HUES48 (cell line): Measurements from ENCODE around the gene IGFBP6.

ENCODE experiments used
- H3K27ac ChIP-seq: one replicate; pipeline ENCODE4 v1.7.0; 2013; ENCODE audit warnings: low read depth, low read length, inconsistent platforms
- H3K27me3 ChIP-seq: 2 replicates; pipeline ENCODE4 v1.6.1; 2013; ENCODE audit warnings: mild to moderate bottlenecking, low read length; ENCODE audit not compliant: control insufficient read depth, insufficient read depth
- H3K36me3 ChIP-seq: 2 replicates; pipeline ENCODE4 v1.6.1; 2013; ENCODE audit warnings: low read length; ENCODE audit not compliant: control insufficient read depth, insufficient read depth
- H3K4me1 ChIP-seq: 2 replicates; pipeline ENCODE4 v1.6.1; 2013; ENCODE audit warnings: mild to moderate bottlenecking, low read length; ENCODE audit not compliant: control insufficient read depth, insufficient read depth
- H3K4me3 ChIP-seq: 2 replicates; pipeline ENCODE4 v1.5.1; 2013; ENCODE audit warnings: mild to moderate bottlenecking, low read depth, low read length
- H3K9ac ChIP-seq: 2 replicates; pipeline ENCODE4 v1.6.1; 2013; ENCODE audit warnings: mild to moderate bottlenecking, low read depth, low read length, moderate library complexity
- H3K9me3 ChIP-seq: 2 replicates; pipeline ENCODE4 v1.6.1; 2013; ENCODE audit warnings: low read length; ENCODE audit not compliant: control insufficient read depth, insufficient read depth

IGFBP6 gene

GRCh38 chr12:53097564-53098353 lies at the start of gene IGFBP6:
TSS of gene IGFBP6 (plus strand) at chr12:53097667. CDS start at chr12:53097718, 51 bp downstream.
- H3K9ac ChIP-seq = no peak within 1 kb of the TSS
- peaks cover 37% of the 10 kb centered on the region for H3K27me3 ChIP-seq

GRCh38 chr12:53048033-53048779 lies 49.3 kb upstream of the IGFBP6 start:
- peaks cover 61% of the 10 kb centered on the region for H3K4me1 ChIP-seq
- no peaks in the 10 kb centered on the region for H3K9me3 ChIP-seq
- H3K9ac ChIP-seq = no peak overlapping the region
- peak overlapping the region; percentile 84 for H3K27ac ChIP-seq
- peaks cover 3% of the 10 kb centered on the region; the same call in 1 of the 2 replicates for H3K36me3 ChIP-seq
- peak overlapping the region; percentile 53; the same call in 1 of the 2 replicates for H3K4me3 ChIP-seq
- H3K27me3 ChIP-seq = peaks cover 34% of the 10 kb centered on the region

More at GRCh38 chr12:53097564-53098353, at the start of gene IGFBP6:
- Histone ChIP-seq H3K9me3 (no peaks in the 10 kb centered on the region), H3K27ac (no peak within 1 kb of the TSS), H3K4me3 (peak within 1 kb of the TSS; percentile 83), H3K4me1 (peaks cover 20% of the 10 kb centered on the region), H3K36me3 (no peaks in the 10 kb centered on the region)

GRCh38 chr12:53048780-53049401 lies 48.6 kb upstream of the IGFBP6 start:
- Histone ChIP-seq H3K27ac (peak overlapping the region; percentile 84), H3K9ac (no peak overlapping the region), H3K9me3 (no peaks in the 10 kb centered on the region), H3K36me3 (peaks cover 3% of the 10 kb centered on the region; the same call in 1 of the 2 replicates), H3K27me3 (peaks cover 33% of the 10 kb centered on the region), H3K4me1 (peaks cover 64% of the 10 kb centered on the region), H3K4me3 (peak overlapping the region; percentile 53; the same call in 1 of the 2 replicates)

GRCh38 chr12:53049571-53050318 lies 47.7 kb upstream of the IGFBP6 start, which contains the start of gene TNS2:
TSS of gene TNS2 (plus strand) at chr12:53050065. CDS start at chr12:53050186, 121 bp downstream.
- H3K27ac ChIP-seq = peak within 1 kb of the TSS; percentile 84
- H3K4me3 ChIP-seq = peak within 1 kb of the TSS; percentile 38
- peaks cover 57% of the 10 kb centered on the region for H3K4me1 ChIP-seq
- H3K9me3 ChIP-seq = no peaks in the 10 kb centered on the region
- H3K9ac ChIP-seq = no peak within 1 kb of the TSS
- peaks cover 25% of the 10 kb centered on the region for H3K27me3 ChIP-seq
- peaks cover 3% of the 10 kb centered on the region; the same call in 1 of the 2 replicates for H3K36me3 ChIP-seq

- Histone ChIP-seq H3K9ac (no peak overlapping the region), H3K4me1 (peaks cover 51% of the 10 kb centered on the region), H3K27ac (peak overlapping the region; percentile 84), H3K27me3 (peaks cover 17% of the 10 kb centered on the region), H3K9me3 (no peaks in the 10 kb centered on the region), H3K4me3 (peak overlapping the region; percentile 38; the same call in 1 of the 2 replicates), H3K36me3 (peaks cover 3% of the 10 kb centered on the region; the same call in 1 of the 2 replicates)
Observed at GRCh38 chr12:53050426-53051057, 46.9 kb upstream of the IGFBP6 start.

GRCh38 chr12:53051058-53051880 lies 46.2 kb upstream of the IGFBP6 start:
- no peak overlapping the region for H3K4me3 ChIP-seq

GRCh38 chr12:53051881-53052412 lies 45.5 kb upstream of the IGFBP6 start:
- Histone ChIP-seq H3K9ac (no peak overlapping the region), H3K27me3 (peaks cover 9% of the 10 kb centered on the region; the same call in 1 of the 2 replicates), H3K9me3 (no peaks in the 10 kb centered on the region), H3K4me1 (peaks cover 43% of the 10 kb centered on the region), H3K27ac (no peak overlapping the region), H3K4me3 (no peak overlapping the region), H3K36me3 (peaks cover 3% of the 10 kb centered on the region; the same call in 1 of the 2 replicates)

More at GRCh38 chr12:53051058-53051880, 46.2 kb upstream of the IGFBP6 start:
- H3K4me1 ChIP-seq = peaks cover 46% of the 10 kb centered on the region
- 0 out of 2 replicates have a peak, but pooled peaks cover 11% of the 10 kb centered on the region for H3K27me3 ChIP-seq
- H3K9me3 ChIP-seq = no peaks in the 10 kb centered on the region
- H3K27ac ChIP-seq = peak overlapping the region; percentile 84
- H3K36me3 ChIP-seq = peaks cover 3% of the 10 kb centered on the region; the same call in 1 of the 2 replicates
- H3K9ac ChIP-seq = no peak overlapping the region

GRCh38 chr12:53052419-53053217 lies 44.8 kb upstream of the IGFBP6 start:
- Histone ChIP-seq H3K36me3 (peaks cover 3% of the 10 kb centered on the region; the same call in 1 of the 2 replicates), H3K27ac (no peak overlapping the region), H3K9ac (no peak overlapping the region), H3K9me3 (no peaks in the 10 kb centered on the region), H3K27me3 (peaks cover 13% of the 10 kb centered on the region; the same call in 1 of the 2 replicates), H3K4me3 (no peak overlapping the region), H3K4me1 (peaks cover 43% of the 10 kb centered on the region)
